SK-N-SH treated with all-trans-retinoic acid at 6 μM for 48 hours (cell line): Measurements from ENCODE around the gene MOB1A.

Experiments
- ATAC-seq: fragments of 200-7000 bp; cut with Tn5 transposase; 3 replicates; pipeline ENCODE4 v1.9.1; 2020; ENCODE audit warnings: mild to moderate bottlenecking, moderate library complexity
- ARNTL ChIP-seq: fragments of 450-650 bp; formaldehyde crosslinking; IDR thresholded peaks from 2 replicates; pipeline ENCODE4 v1.5.0; 2020; ENCODE audit warnings: low read depth, mild to moderate bottlenecking, moderate library complexity, borderline replicate concordance
- BACH2 ChIP-seq: fragments of 250-450 bp; sonication (Bioruptor Pico); IDR thresholded peaks from 2 replicates; pipeline ENCODE4 v1.9.0; 2021; ENCODE audit warnings: mild to moderate bottlenecking, borderline replicate concordance
- ESRRG ChIP-seq: fragments of 250-450 bp; sonication (Bioruptor Pico); IDR thresholded peaks from 2 replicates; pipeline ENCODE4 v1.6.1; 2021; ENCODE audit warnings: mild to moderate bottlenecking
- GLIS3 ChIP-seq: fragments of 250-450 bp; sonication (Bioruptor Pico); IDR thresholded peaks from 2 replicates; pipeline ENCODE4 v1.5.0; 2020; ENCODE audit warnings: mild to moderate bottlenecking, moderate library complexity
- ISL1 ChIP-seq: fragments of 250-450 bp; sonication (Bioruptor Pico); IDR thresholded peaks from 2 replicates; pipeline ENCODE4 v2.1.2; 2022; ENCODE audit warnings: mild to moderate bottlenecking, moderate library complexity
- OSR1 ChIP-seq: fragments of 250-450 bp; sonication (Bioruptor Pico); IDR thresholded peaks from 2 replicates; pipeline ENCODE4 v1.8.0; 2022; ENCODE audit warnings: moderate library complexity, mild to moderate bottlenecking, inconsistent platforms
- PPARA ChIP-seq: fragments of 250-450 bp; sonication (Bioruptor Pico); IDR thresholded peaks from 2 replicates; pipeline ENCODE4 v1.5.0; 2020; ENCODE audit warnings: mild to moderate bottlenecking, borderline replicate concordance
- RARB ChIP-seq: fragments of 250-450 bp; sonication (Bioruptor Pico); IDR thresholded peaks from 2 replicates; pipeline ENCODE4 v1.8.0; 2021; ENCODE audit warnings: mild to moderate bottlenecking, moderate library complexity
- TCF4 ChIP-seq: fragments of 250-450 bp; sonication (Bioruptor Pico); IDR thresholded peaks from 2 replicates; pipeline ENCODE4 v1.8.0; 2021; ENCODE audit warnings: mild to moderate bottlenecking, moderate library complexity, borderline replicate concordance
- TOX ChIP-seq: fragments of 250-450 bp; sonication (Bioruptor Pico); IDR thresholded peaks from 2 replicates; pipeline ENCODE4 v1.8.0; 2021; ENCODE audit warnings: mild to moderate bottlenecking, moderate library complexity, borderline replicate concordance
- ZC3H10 ChIP-seq: fragments of 250-450 bp; sonication (Bioruptor Pico); IDR thresholded peaks from 2 replicates; pipeline ENCODE4 v1.5.1; 2021; ENCODE audit warnings: mild to moderate bottlenecking, moderate library complexity
- ZFP3 ChIP-seq: fragments of 250-450 bp; sonication (Bioruptor Pico); IDR thresholded peaks from 2 replicates; pipeline ENCODE4 v1.5.0; 2020; ENCODE audit warnings: mild to moderate bottlenecking, moderate library complexity
- ZFP30 ChIP-seq: fragments of 450-650 bp; formaldehyde crosslinking; IDR thresholded peaks from 2 replicates; pipeline ENCODE4 v1.5.0; 2022; ENCODE audit warnings: mild to moderate bottlenecking, moderate library complexity
- ZNF565 ChIP-seq: fragments of 450-650 bp; formaldehyde crosslinking; conservative IDR thresholded peaks from 2 replicates; pipeline ENCODE4 v1.5.0; 2020; ENCODE audit warnings: low read depth, mild to moderate bottlenecking, moderate library complexity
- ZNF70 ChIP-seq: fragments of 450-650 bp; formaldehyde crosslinking; IDR thresholded peaks from 2 replicates; pipeline ENCODE4 v1.5.0; 2020; ENCODE audit warnings: mild to moderate bottlenecking, moderate library complexity
- ZNF8 ChIP-seq: fragments of 450-650 bp; formaldehyde crosslinking; IDR thresholded peaks from 2 replicates; pipeline ENCODE4 v1.5.0; 2020; ENCODE audit warnings: mild to moderate bottlenecking, moderate library complexity
- TF ChIP-seq, protein P1 (sequence below): fragments of 250-450 bp; sonication (Bioruptor Pico); IDR thresholded peaks from 2 replicates; pipeline ENCODE4 v1.5.0; 2020; ENCODE audit warnings: mild to moderate bottlenecking, moderate library complexity
- TF ChIP-seq, protein P2 (sequence below): fragments of 250-450 bp; sonication (Bioruptor Pico); IDR thresholded peaks from 2 replicates; pipeline ENCODE4 v1.8.0; 2021; ENCODE audit warnings: low read depth, mild to moderate bottlenecking, moderate library complexity, borderline replicate concordance
- TF ChIP-seq, protein P3 (sequence below): fragments of 250-450 bp; sonication (Bioruptor Pico); IDR thresholded peaks from 2 replicates; pipeline ENCODE4 v1.8.0; 2020; ENCODE audit warnings: mild to moderate bottlenecking, moderate library complexity, borderline replicate concordance
- TF ChIP-seq, protein P4 (sequence below): fragments of 250-450 bp; sonication (Bioruptor Pico); IDR thresholded peaks from 2 replicates; pipeline ENCODE4 v1.5.1; 2021; ENCODE audit warnings: mild to moderate bottlenecking, moderate library complexity

Gene MOB1A

DNA sequence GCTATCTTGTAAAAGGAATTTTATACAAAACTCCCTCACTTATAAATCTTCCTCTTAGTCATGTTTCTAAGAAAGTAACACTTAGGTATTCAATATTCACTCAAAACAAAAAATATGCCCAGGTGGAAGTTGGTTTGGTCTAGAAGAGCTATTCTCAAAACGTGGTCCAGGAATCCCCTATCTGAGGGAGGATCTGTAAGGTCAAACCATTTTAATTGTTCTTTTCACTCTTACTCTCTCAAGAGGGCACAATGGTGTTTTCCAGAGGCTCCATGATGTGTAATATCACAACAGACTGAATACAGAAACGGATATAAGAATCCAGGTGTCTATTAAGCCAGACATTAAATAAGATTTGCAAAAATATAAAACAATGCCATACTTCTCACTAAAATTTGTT, 9.9 kb downstream of the MOB1A start (continued):
- TF ChIP-seq, protein P1, sequence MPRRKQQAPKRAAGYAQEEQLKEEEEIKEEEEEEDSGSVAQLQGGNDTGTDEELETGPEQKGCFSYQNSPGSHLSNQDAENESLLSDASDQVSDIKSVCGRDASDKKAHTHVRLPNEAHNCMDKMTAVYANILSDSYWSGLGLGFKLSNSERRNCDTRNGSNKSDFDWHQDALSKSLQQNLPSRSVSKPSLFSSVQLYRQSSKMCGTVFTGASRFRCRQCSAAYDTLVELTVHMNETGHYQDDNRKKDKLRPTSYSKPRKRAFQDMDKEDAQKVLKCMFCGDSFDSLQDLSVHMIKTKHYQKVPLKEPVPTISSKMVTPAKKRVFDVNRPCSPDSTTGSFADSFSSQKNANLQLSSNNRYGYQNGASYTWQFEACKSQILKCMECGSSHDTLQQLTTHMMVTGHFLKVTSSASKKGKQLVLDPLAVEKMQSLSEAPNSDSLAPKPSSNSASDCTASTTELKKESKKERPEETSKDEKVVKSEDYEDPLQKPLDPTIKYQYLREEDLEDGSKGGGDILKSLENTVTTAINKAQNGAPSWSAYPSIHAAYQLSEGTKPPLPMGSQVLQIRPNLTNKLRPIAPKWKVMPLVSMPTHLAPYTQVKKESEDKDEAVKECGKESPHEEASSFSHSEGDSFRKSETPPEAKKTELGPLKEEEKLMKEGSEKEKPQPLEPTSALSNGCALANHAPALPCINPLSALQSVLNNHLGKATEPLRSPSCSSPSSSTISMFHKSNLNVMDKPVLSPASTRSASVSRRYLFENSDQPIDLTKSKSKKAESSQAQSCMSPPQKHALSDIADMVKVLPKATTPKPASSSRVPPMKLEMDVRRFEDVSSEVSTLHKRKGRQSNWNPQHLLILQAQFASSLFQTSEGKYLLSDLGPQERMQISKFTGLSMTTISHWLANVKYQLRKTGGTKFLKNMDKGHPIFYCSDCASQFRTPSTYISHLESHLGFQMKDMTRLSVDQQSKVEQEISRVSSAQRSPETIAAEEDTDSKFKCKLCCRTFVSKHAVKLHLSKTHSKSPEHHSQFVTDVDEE (CRISPR knock-in tag): no peak
- TF ChIP-seq ISL1 (CRISPR knock-in tag) (no peak), ESRRG (CRISPR knock-in tag) (no peak), PPARA (CRISPR knock-in tag) (no peak), ZNF8 (CRISPR knock-in tag) (no peak), BACH2 (CRISPR knock-in tag) (no peak)
- TF ChIP-seq, protein P2, sequence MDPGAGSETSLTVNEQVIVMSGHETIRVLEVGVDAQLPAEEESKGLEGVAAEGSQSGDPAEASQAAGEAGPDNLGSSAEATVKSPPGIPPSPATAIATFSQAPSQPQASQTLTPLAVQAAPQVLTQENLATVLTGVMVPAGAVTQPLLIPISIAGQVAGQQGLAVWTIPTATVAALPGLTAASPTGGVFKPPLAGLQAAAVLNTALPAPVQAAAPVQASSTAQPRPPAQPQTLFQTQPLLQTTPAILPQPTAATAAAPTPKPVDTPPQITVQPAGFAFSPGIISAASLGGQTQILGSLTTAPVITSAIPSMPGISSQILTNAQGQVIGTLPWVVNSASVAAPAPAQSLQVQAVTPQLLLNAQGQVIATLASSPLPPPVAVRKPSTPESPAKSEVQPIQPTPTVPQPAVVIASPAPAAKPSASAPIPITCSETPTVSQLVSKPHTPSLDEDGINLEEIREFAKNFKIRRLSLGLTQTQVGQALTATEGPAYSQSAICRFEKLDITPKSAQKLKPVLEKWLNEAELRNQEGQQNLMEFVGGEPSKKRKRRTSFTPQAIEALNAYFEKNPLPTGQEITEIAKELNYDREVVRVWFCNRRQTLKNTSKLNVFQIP (CRISPR knock-in tag): no peak
- TF ChIP-seq, all 23 proteins: peak for 0

DNA sequence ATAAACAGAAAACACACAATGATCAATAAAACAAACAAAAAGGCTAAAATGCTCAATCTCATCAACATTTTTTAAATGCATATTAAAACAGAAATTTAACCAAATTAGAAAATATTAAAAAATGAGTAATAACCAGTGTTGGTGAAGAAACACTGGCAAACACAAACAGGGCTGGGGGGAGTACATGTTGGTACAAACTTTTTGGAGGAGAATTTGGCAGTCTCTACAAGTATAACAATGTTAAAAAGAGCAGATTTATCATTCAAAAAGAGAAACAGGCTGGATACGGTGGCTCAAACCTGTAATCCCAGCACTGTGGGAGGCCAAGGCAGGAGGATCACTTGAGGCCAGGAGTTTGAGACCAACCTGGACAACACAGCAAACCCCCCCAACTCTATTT, 13.9 kb downstream of the MOB1A start:
- TF ChIP-seq, protein P3, sequence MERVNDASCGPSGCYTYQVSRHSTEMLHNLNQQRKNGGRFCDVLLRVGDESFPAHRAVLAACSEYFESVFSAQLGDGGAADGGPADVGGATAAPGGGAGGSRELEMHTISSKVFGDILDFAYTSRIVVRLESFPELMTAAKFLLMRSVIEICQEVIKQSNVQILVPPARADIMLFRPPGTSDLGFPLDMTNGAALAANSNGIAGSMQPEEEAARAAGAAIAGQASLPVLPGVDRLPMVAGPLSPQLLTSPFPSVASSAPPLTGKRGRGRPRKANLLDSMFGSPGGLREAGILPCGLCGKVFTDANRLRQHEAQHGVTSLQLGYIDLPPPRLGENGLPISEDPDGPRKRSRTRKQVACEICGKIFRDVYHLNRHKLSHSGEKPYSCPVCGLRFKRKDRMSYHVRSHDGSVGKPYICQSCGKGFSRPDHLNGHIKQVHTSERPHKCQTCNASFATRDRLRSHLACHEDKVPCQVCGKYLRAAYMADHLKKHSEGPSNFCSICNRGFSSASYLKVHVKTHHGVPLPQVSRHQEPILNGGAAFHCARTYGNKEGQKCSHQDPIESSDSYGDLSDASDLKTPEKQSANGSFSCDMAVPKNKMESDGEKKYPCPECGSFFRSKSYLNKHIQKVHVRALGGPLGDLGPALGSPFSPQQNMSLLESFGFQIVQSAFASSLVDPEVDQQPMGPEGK (CRISPR knock-in tag): no peak
- TF ChIP-seq ESRRG (CRISPR knock-in tag) (no peak), OSR1 (CRISPR knock-in tag) (no peak), ZNF8 (CRISPR knock-in tag) (no peak), GLIS3 (no peak), ARNTL (CRISPR knock-in tag) (no peak), ZC3H10 (CRISPR knock-in tag) (no peak), ZNF565 (CRISPR knock-in tag) (no peak), ZNF70 (CRISPR knock-in tag) (no peak), ISL1 (CRISPR knock-in tag) (no peak), TCF4 (CRISPR knock-in tag) (no peak), ZFP3 (CRISPR knock-in tag) (no peak), TOX (CRISPR knock-in tag) (no peak), ZFP30 (CRISPR knock-in tag) (no peak), RARB (CRISPR knock-in tag) (no peak), BACH2 (CRISPR knock-in tag) (no peak), PPARA (CRISPR knock-in tag) (no peak)
- TF ChIP-seq, protein P2 (CRISPR knock-in tag): no peak
- TF ChIP-seq, protein P1 (CRISPR knock-in tag): no peak
- ATAC-seq: no peak

DNA sequence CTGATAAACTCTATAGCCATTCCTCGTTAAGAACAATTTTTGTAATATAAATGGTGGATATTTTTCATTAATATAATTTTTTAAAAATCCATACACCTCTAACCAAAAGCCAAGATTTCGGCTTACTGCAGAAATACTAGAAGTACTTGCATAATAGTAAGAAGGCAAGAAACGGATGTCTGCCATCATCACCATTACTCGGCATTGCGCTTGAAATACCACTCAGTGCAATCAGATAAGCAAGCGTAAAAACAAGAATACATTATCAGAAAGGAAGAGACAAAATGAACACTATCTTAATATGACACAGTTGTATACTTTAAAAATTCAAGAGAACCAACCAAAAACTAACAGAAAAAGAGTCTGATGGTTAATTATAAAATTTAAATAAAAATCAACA, 15.7 kb downstream of the MOB1A start:
- ATAC-seq: no peak
- TF ChIP-seq ZC3H10 (CRISPR knock-in tag) (no peak), ZNF70 (CRISPR knock-in tag) (no peak), BACH2 (CRISPR knock-in tag) (no peak), TCF4 (CRISPR knock-in tag) (no peak), ARNTL (CRISPR knock-in tag) (no peak), ZNF8 (CRISPR knock-in tag) (no peak), ISL1 (CRISPR knock-in tag) (no peak), ESRRG (CRISPR knock-in tag) (no peak), TOX (CRISPR knock-in tag) (no peak), GLIS3 (no peak), ZFP3 (CRISPR knock-in tag) (no peak)
- TF ChIP-seq, protein P1 (CRISPR knock-in tag): no peak
- TF ChIP-seq, protein P4, sequence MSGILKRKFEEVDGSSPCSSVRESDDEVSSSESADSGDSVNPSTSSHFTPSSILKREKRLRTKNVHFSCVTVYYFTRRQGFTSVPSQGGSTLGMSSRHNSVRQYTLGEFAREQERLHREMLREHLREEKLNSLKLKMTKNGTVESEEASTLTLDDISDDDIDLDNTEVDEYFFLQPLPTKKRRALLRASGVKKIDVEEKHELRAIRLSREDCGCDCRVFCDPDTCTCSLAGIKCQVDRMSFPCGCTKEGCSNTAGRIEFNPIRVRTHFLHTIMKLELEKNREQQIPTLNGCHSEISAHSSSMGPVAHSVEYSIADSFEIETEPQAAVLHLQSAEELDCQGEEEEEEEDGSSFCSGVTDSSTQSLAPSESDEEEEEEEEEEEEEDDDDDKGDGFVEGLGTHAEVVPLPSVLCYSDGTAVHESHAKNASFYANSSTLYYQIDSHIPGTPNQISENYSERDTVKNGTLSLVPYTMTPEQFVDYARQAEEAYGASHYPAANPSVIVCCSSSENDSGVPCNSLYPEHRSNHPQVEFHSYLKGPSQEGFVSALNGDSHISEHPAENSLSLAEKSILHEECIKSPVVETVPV (CRISPR knock-in tag): no peak
